ENCODE data around the gene COIL. TPM values are rescaled to one million over a fixed set of nuclear protein-coding genes. Genes with fewer than 3 reads are reported as not detected.

Gene COIL
- total and polyA plus RNA-seq, 2 of the 13 experiments (the other 11 are each of a cell fraction or from before 2014, with no cell fraction given): 8.1 to 29.4 TPM

DNA sequence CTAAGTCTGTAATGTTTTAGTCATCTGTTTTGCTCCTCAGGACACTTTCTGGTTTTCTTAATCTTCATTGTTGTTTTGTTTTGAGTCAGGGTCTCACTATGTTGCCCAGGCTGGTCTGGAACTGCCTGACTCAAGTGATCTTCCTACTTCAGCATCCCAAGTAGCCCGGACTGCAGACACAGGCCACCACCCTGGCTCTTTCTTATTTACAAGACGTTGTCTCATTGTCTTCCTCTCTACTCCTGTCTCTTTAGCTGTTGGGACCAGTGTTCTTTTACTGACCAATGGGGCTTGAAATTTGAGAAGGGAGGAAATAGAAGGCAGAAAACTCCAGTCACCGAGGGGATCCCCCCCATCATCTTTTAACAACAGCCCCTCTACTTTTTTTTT, 18.2 kb upstream of the COIL start:
- Histone ChIP-seq H2AFZ (ENCODE audit: low read length) (peak overlapping the region; percentile 92), H3K36me3 (replicated peaks in 1 of 2; ENCODE audit: control insufficient read depth in 1 of 2, insufficient read depth in 2 of 2, low read length in 2 of 2) (no peaks in the 10 kb centered on the region), H3K9ac (ENCODE audit: insufficient read depth, low read depth, low read length) (no peak overlapping the region), H3K4me1 (ENCODE audit: insufficient read depth, low read length) (peaks cover 21% of the 10 kb centered on the region), H3K9me3 (ENCODE audit: low read length) (no peaks in the 10 kb centered on the region), H3K27ac (ENCODE audit: extremely low read length, insufficient read depth, low read length) (no peak overlapping the region), H4K20me1 (ENCODE audit: insufficient read depth, low read length) (no peaks in the 10 kb centered on the region), H3K4me3 (replicated peaks in 1 of 3; ENCODE audit: insufficient read depth in 1 of 3, low read depth in 2 of 3, low read length in 3 of 3) (no peak overlapping the region), H3K79me2 (ENCODE audit: insufficient read depth, low read length) (no peaks in the 10 kb centered on the region), H3K27me3 (ENCODE audit: control insufficient read depth in 1 of 2, insufficient read depth in 2 of 2, low read length in 2 of 2) (peaks cover under 1 to 12% of the 10 kb centered on the region in 2 experiments; a peak in 3 of 5 replicates), H3K4me2 (ENCODE audit: low read depth, low read length) (peak overlapping the region; percentile 93; the same call in 1 of the 2 replicates)
- intact Hi-C loops (cut with micrococcal nuclease; ENCODE audit: unreplicated experiment) (loop anchor here (5.0 kb wide), 1 partner anchor 108 kb away; the partner anchor contains the start of gene AKAP1), in situ Hi-C loops (cut with HindIII; ENCODE audit: extremely low pct_ligation_motif_present, low pct_unique_long_range_greater_than_20kb) (no loop called here)
- TF ChIP-seq ZNF121 (CRISPR knock-in tag; IDR thresholded peaks at IDR 0.05): peak; percentile 66; the same call in 1 of the 2 replicates
- no peak for TF ChIP-seq SP2 (CRISPR knock-in tag; IDR thresholded peaks at IDR 0.05)
- ATAC-seq: no peak
- ChIA-PET POLR2A (interaction anchor here (0.8 to 1.8 kb wide), 2 partner anchors 65 to 107 kb away, joined by 3 to 7 read pairs; partner anchors contain the start of gene TRIM25), CTCF (ENCODE audit: low intra/inter-chr PET ratio, low total read pairs) (no interaction called here)
- WGBS (ENCODE audit: low lambda C conversion rate): 79% methylated on average over 3 of the region's 3 CpGs
- BruUV-seq (replicated peaks): no TSS peak
- no peak for DNase-seq (ENCODE audit: low spot score)
- peak; percentile 8 for FAIRE-seq

DNA sequence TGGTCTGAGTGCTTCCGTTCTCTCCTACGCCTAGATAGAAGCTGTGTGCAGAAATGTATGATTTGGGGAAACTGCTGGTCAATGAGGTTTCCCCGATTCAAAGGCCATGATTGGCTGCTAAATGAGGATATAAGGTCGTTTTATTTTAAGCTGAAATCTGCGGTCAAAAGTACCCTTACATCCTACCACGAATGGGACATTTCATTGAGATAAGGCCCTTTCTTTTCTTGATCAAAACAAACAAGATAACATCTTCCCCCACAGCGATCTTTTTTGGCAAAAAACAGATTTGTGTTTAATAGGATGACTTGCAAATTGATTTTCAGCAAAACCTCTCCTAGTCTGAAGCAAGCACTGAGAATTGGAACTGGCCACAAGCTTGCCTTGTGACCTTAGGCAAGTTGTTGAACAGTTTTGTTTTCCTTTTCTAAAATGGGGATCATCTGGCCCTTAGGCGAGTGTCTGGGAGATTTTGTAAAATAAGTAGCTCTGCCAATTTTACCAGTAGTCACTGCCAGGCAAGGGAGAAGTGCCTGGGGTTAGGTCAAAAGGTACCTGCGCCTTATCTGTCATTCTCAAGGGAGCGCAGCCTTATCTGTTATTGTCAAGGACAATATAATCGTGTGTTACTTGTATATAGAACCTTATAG, 17.7 kb upstream of the COIL start:
- ATAC-seq: no peak
- BruUV-seq (replicated peaks): TSS peak; percentile 79
- H3K27me3 ChIP-seq (ENCODE audit: control insufficient read depth in 1 of 2, insufficient read depth in 2 of 2, low read length in 2 of 2): peaks cover 2 to 18% of the 10 kb centered on the region in 2 experiments; a peak in 4 of 5 replicates
- FAIRE-seq: peak; percentile 32
- H3K79me2 ChIP-seq (ENCODE audit: insufficient read depth, low read length): no peaks in the 10 kb centered on the region
- peak overlapping the region; percentile 51 to 81 (median 78) for H3K4me3 ChIP-seq (replicated peaks in 1 of 3; ENCODE audit: insufficient read depth in 1 of 3, low read depth in 2 of 3, low read length in 3 of 3)
- TF ChIP-seq CENPX (CRISPR knock-in tag; IDR thresholded peaks at IDR 0.05) (no peak), ZNF235 (CRISPR knock-in tag; IDR thresholded peaks at IDR 0.05; ENCODE audit: borderline replicate concordance) (no peak), NFE2L2 (IDR thresholded peaks at IDR 0.05; ENCODE audit: low read length) (peak; percentile 73), IRF2 (CRISPR knock-in tag; IDR thresholded peaks at IDR 0.05) (no peak), ZBTB20 (CRISPR knock-in tag; IDR thresholded peaks at IDR 0.05; ENCODE audit: borderline replicate concordance, low read depth) (0 out of 2 replicates have a peak, but pooled peaks have one; percentile 20), SNAI1 (CRISPR knock-in tag; IDR thresholded peaks at IDR 0.05; ENCODE audit: borderline replicate concordance) (no peak), ZNF431 (CRISPR knock-in tag; IDR thresholded peaks at IDR 0.05; ENCODE audit: borderline replicate concordance, low read depth) (no peak), SOX13 (IDR thresholded peaks at IDR 0.05) (no peak), SOX13 (CRISPR knock-in tag; conservative IDR thresholded peaks at IDR 0.05 in 1 of 2, IDR thresholded peaks at IDR 0.05 in 1 of 2) (0 out of 4 replicates have a peak, but pooled peaks of 1 of the 2 experiments have one; percentile 26)
- TF ChIP-seq, protein P1, sequence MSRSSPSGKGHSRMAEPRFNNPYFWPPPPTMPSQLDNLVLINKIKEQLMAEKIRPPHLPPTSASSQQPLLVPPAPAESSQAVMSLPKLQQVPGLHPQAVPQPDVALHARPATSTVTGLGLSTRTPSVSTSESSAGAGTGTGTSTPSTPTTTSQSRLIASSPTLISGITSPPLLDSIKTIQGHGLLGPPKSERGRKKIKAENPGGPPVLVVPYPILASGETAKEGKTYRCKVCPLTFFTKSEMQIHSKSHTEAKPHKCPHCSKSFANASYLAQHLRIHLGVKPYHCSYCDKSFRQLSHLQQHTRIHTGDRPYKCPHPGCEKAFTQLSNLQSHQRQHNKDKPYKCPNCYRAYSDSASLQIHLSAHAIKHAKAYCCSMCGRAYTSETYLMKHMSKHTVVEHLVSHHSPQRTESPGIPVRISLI (CRISPR knock-in tag; IDR thresholded peaks at IDR 0.05; ENCODE audit: borderline replicate concordance): peak; percentile 1; the same call in 1 of the 2 replicates
- TF ChIP-seq, protein P2, sequence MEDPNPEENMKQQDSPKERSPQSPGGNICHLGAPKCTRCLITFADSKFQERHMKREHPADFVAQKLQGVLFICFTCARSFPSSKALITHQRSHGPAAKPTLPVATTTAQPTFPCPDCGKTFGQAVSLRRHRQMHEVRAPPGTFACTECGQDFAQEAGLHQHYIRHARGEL (CRISPR knock-in tag; IDR thresholded peaks at IDR 0.05): no peak
- peak overlapping the region; percentile 93 for H3K4me2 ChIP-seq (ENCODE audit: low read depth, low read length)
- H3K9ac ChIP-seq (ENCODE audit: insufficient read depth, low read depth, low read length): peak overlapping the region; percentile 60; the same call in 1 of the 2 replicates
- no peak overlapping the region for H3K27ac ChIP-seq (ENCODE audit: extremely low read length, insufficient read depth, low read length)
- DNase-seq (ENCODE audit: low spot score): no peak
- H3K4me1 ChIP-seq (ENCODE audit: insufficient read depth, low read length): peaks cover 21% of the 10 kb centered on the region
- H4K20me1 ChIP-seq (ENCODE audit: insufficient read depth, low read length): no peaks in the 10 kb centered on the region
- in situ Hi-C loops (cut with HindIII; ENCODE audit: extremely low pct_ligation_motif_present, low pct_unique_long_range_greater_than_20kb): no loop called here
- no peaks in the 10 kb centered on the region for H3K9me3 ChIP-seq (ENCODE audit: low read length)
- POLR2A ChIA-PET: interaction anchor here (0.7 to 1.8 kb wide), 4 partner anchors 10 to 107 kb away, joined by 3 to 7 read pairs (median 4); no protein-coding TSS in a partner anchor
- intact Hi-C loops (cut with micrococcal nuclease; ENCODE audit: unreplicated experiment): loop anchor here (5.0 kb wide), 1 partner anchor 109 kb away; the partner anchor contains the start of gene AKAP1
- H2AFZ ChIP-seq (ENCODE audit: low read length): peak overlapping the region; percentile 92
- CTCF ChIA-PET (ENCODE audit: low intra/inter-chr PET ratio, low total read pairs): no interaction called here
- WGBS (ENCODE audit: low lambda C conversion rate): 39% methylated on average over 11 of the region's 11 CpGs
- no peaks in the 10 kb centered on the region for H3K36me3 ChIP-seq (replicated peaks in 1 of 2; ENCODE audit: control insufficient read depth in 1 of 2, insufficient read depth in 2 of 2, low read length in 2 of 2)
